ENCODE results near the gene LMOD1.

The LMOD1 gene

GRCh38 chr1:201946224-201946908, at the start of gene LMOD1:
TSS of gene LMOD1 (minus strand) at chr1:201946548. CDS start at chr1:201946340, 208 bp downstream.
- peaks cover 11% of the 10 kb centered on the region; the same call in 1 of the 2 replicates for H3K4me1 ChIP-seq (ENCODE audit: insufficient read depth, low read length)
- H3K9ac ChIP-seq (ENCODE audit: low read depth, low read length): peak within 1 kb of the TSS; percentile 50; the same call in 1 of the 2 replicates
- H3K36me3 ChIP-seq (ENCODE audit: insufficient read depth, low read length): no peaks in the 10 kb centered on the region
- H3K9me3 ChIP-seq (ENCODE audit: control insufficient read depth, insufficient read depth, low read length): no peaks in the 10 kb centered on the region

GRCh38 chr1:201990427-201990826, 44.1 kb upstream of the LMOD1 start:
- peaks cover 22% of the 10 kb centered on the region for H3K36me3 ChIP-seq (ENCODE audit: insufficient read depth, low read length)

GRCh38 chr1:201989354-201990128, 43.2 kb upstream of the LMOD1 start:
- Histone ChIP-seq H3K9me3 (ENCODE audit: control insufficient read depth, insufficient read depth, low read length) (no peaks in the 10 kb centered on the region), H3K4me1 (ENCODE audit: insufficient read depth, low read length) (peaks cover 7% of the 10 kb centered on the region; the same call in 1 of the 2 replicates), H3K36me3 (ENCODE audit: insufficient read depth, low read length) (peaks cover 21% of the 10 kb centered on the region), H3K9ac (ENCODE audit: low read depth, low read length) (no peak overlapping the region)

More at GRCh38 chr1:201990427-201990826, 44.1 kb upstream of the LMOD1 start:
- Histone ChIP-seq H3K9me3 (ENCODE audit: control insufficient read depth, insufficient read depth, low read length) (no peaks in the 10 kb centered on the region), H3K4me1 (ENCODE audit: insufficient read depth, low read length) (peaks cover 7% of the 10 kb centered on the region; the same call in 1 of the 2 replicates), H3K9ac (ENCODE audit: low read depth, low read length) (no peak overlapping the region)

GRCh38 chr1:201988601-201989000, 42.3 kb upstream of the LMOD1 start:
- no peaks in the 10 kb centered on the region for H3K9me3 ChIP-seq (ENCODE audit: control insufficient read depth, insufficient read depth, low read length)
- peaks cover 18% of the 10 kb centered on the region for H3K36me3 ChIP-seq (ENCODE audit: insufficient read depth, low read length)
- H3K4me1 ChIP-seq (ENCODE audit: insufficient read depth, low read length): peaks cover 7% of the 10 kb centered on the region; the same call in 1 of the 2 replicates
- no peak overlapping the region for H3K9ac ChIP-seq (ENCODE audit: low read depth, low read length)

- Histone ChIP-seq H3K4me1 (ENCODE audit: insufficient read depth, low read length) (peaks cover 12% of the 10 kb centered on the region; the same call in 1 of the 2 replicates), H3K9me3 (ENCODE audit: control insufficient read depth, insufficient read depth, low read length) (no peaks in the 10 kb centered on the region), H3K9ac (ENCODE audit: low read depth, low read length) (no peak overlapping the region), H3K36me3 (ENCODE audit: insufficient read depth, low read length) (peaks cover 10% of the 10 kb centered on the region; the same call in 1 of the 2 replicates)
Observed at GRCh38 chr1:201985355-201985754, 39.0 kb upstream of the LMOD1 start.

GRCh38 chr1:201984446-201984845, 38.1 kb upstream of the LMOD1 start:
- H3K4me1 ChIP-seq (ENCODE audit: insufficient read depth, low read length): peaks cover 12% of the 10 kb centered on the region; the same call in 1 of the 2 replicates
- no peak overlapping the region for H3K9ac ChIP-seq (ENCODE audit: low read depth, low read length)
- H3K9me3 ChIP-seq (ENCODE audit: control insufficient read depth, insufficient read depth, low read length): no peaks in the 10 kb centered on the region
- H3K36me3 ChIP-seq (ENCODE audit: insufficient read depth, low read length): peaks cover 5% of the 10 kb centered on the region; the same call in 1 of the 2 replicates

- peak overlapping the region; percentile 92 for H3K9ac ChIP-seq (ENCODE audit: low read depth, low read length)
Observed at GRCh38 chr1:201983380-201983805, 37.0 kb upstream of the LMOD1 start.

GRCh38 chr1:201982623-201983379, 36.5 kb upstream of the LMOD1 start, which contains the start of gene RNPEP:
TSS of gene RNPEP (plus strand) at chr1:201982648. CDS start at chr1:201982667, 19 bp downstream.
- no peaks in the 10 kb centered on the region for H3K36me3 ChIP-seq (ENCODE audit: insufficient read depth, low read length)
- peak within 1 kb of the TSS; percentile 92 for H3K9ac ChIP-seq (ENCODE audit: low read depth, low read length)
- H3K9me3 ChIP-seq (ENCODE audit: control insufficient read depth, insufficient read depth, low read length): no peaks in the 10 kb centered on the region
- peaks cover 12% of the 10 kb centered on the region; the same call in 1 of the 2 replicates for H3K4me1 ChIP-seq (ENCODE audit: insufficient read depth, low read length)

More at GRCh38 chr1:201983380-201983805, 37.0 kb upstream of the LMOD1 start:
- no peaks in the 10 kb centered on the region for H3K9me3 ChIP-seq (ENCODE audit: control insufficient read depth, insufficient read depth, low read length)
- H3K4me1 ChIP-seq (ENCODE audit: insufficient read depth, low read length): peaks cover 12% of the 10 kb centered on the region; the same call in 1 of the 2 replicates
- no peaks in the 10 kb centered on the region for H3K36me3 ChIP-seq (ENCODE audit: insufficient read depth, low read length)

GRCh38 chr1:201982082-201982622, 35.8 kb upstream of the LMOD1 start:
- Histone ChIP-seq H3K4me1 (ENCODE audit: insufficient read depth, low read length) (peaks cover 11% of the 10 kb centered on the region; the same call in 1 of the 2 replicates), H3K9ac (ENCODE audit: low read depth, low read length) (peak overlapping the region; percentile 92; the same call in 1 of the 2 replicates), H3K36me3 (ENCODE audit: insufficient read depth, low read length) (no peaks in the 10 kb centered on the region), H3K9me3 (ENCODE audit: control insufficient read depth, insufficient read depth, low read length) (no peaks in the 10 kb centered on the region)

- no peaks in the 10 kb centered on the region for H3K4me1 ChIP-seq (ENCODE audit: insufficient read depth, low read length)
- no peak overlapping the region for H3K9ac ChIP-seq (ENCODE audit: low read depth, low read length)
- no peaks in the 10 kb centered on the region for H3K9me3 ChIP-seq (ENCODE audit: control insufficient read depth, insufficient read depth, low read length)
- peaks cover 13% of the 10 kb centered on the region for H3K36me3 ChIP-seq (ENCODE audit: insufficient read depth, low read length)
Observed at GRCh38 chr1:201970334-201971159, 24.2 kb upstream of the LMOD1 start.

- H3K36me3 ChIP-seq (ENCODE audit: insufficient read depth, low read length): peaks cover 28% of the 10 kb centered on the region
- H3K9me3 ChIP-seq (ENCODE audit: control insufficient read depth, insufficient read depth, low read length): no peaks in the 10 kb centered on the region
- no peaks in the 10 kb centered on the region for H3K4me1 ChIP-seq (ENCODE audit: insufficient read depth, low read length)
- H3K9ac ChIP-seq (ENCODE audit: low read depth, low read length): no peak overlapping the region
Observed at GRCh38 chr1:201968202-201968925, 22.0 kb upstream of the LMOD1 start.

- H3K9me3 ChIP-seq (ENCODE audit: control insufficient read depth, insufficient read depth, low read length): no peaks in the 10 kb centered on the region
- H3K9ac ChIP-seq (ENCODE audit: low read depth, low read length): no peak overlapping the region
- H3K4me1 ChIP-seq (ENCODE audit: insufficient read depth, low read length): no peaks in the 10 kb centered on the region
- peaks cover 40% of the 10 kb centered on the region for H3K36me3 ChIP-seq (ENCODE audit: insufficient read depth, low read length)
Observed at GRCh38 chr1:201966171-201966570, 19.8 kb upstream of the LMOD1 start.
